ENCODE results near the gene ATAD3B. TPM values are rescaled to one million over a fixed set of nuclear protein-coding genes. Genes with fewer than 3 reads are reported as not detected.
"Not testable (repeated sequence)": the region's sequence is repeated elsewhere in the genome, so short reads cannot be mapped to it uniquely, and the experiment has no call there.

The ATAD3B gene
- polyA plus RNA-seq, 3 donors: 2.3 to 23.3 (median 2.3) TPM

DNA sequence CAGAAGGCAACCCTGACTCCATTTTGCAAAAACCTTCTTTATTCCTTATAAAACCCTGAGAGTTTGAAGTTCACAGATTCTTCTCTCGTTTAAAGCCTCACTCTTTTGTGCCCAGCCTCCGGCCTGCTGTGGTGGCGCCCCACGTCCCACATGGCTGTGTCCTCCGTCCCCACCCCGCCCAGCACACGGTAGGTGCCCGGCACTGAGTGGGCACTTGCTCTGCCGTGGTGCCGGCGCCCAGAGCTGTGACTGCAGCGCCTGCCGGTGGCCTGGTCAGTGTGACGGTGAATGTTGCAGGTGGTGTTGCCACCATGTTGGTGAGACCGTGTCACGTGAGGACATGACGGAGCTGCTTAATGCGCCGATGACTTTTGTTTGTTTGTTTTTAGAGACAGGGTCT lies 49.8 kb downstream of the ATAD3B start:
- Histone ChIP-seq H3K27ac (ENCODE audit: low read depth in 1 of 2, low read length in 2 of 2) (no peak overlapping the region), H3K27me3 (ENCODE audit: control insufficient read depth in 2 of 2, insufficient read depth in 2 of 2, low read length in 2 of 2) (no peaks in the 10 kb centered on the region), H3K79me2 (ENCODE audit: insufficient read depth, low read length) (no peaks in the 10 kb centered on the region), H3K9me3 (replicated peaks in 1 of 2; ENCODE audit: control insufficient read depth in 1 of 2, insufficient read depth in 1 of 2, low read length in 2 of 2) (no peaks in the 10 kb centered on the region), H3K9ac (ENCODE audit: insufficient read depth, low read length, poor library complexity, severe bottlenecking) (no peak overlapping the region), H3K4me1 (ENCODE audit: control insufficient read depth in 1 of 2, insufficient read depth in 2 of 2, low read length in 2 of 2) (no peaks in the 10 kb centered on the region), H3K4me2 (replicated peaks; ENCODE audit: extremely low read depth, low read length, poor library complexity, severe bottlenecking) (no peak overlapping the region), H4K20me1 (ENCODE audit: insufficient read depth, low read length) (no peaks in the 10 kb centered on the region), H3K36me3 (replicated peaks in 1 of 2; ENCODE audit: control insufficient read depth in 1 of 2, insufficient read depth in 2 of 2, low read length in 2 of 2) (peaks cover 22 to 37% of the 10 kb centered on the region in 2 donors), H2AFZ (ENCODE audit: insufficient read depth, low read depth, low read length, poor library complexity, severe bottlenecking) (no peak overlapping the region), H3K4me3 (replicated peaks in 1 of 3; ENCODE audit: low read depth in 2 of 3, low read length in 3 of 3) (no peak overlapping the region)
- intact Hi-C loops (cut with micrococcal nuclease): no loop called here
- no peak overlapping the region for H3K27ac Mint-ChIP-seq
- no peak for DNase-seq
- peaks cover 27 to 74% of the 10 kb centered on the region in 2 donors for H3K36me3 Mint-ChIP-seq
- TF ChIP-seq, protein P1, sequence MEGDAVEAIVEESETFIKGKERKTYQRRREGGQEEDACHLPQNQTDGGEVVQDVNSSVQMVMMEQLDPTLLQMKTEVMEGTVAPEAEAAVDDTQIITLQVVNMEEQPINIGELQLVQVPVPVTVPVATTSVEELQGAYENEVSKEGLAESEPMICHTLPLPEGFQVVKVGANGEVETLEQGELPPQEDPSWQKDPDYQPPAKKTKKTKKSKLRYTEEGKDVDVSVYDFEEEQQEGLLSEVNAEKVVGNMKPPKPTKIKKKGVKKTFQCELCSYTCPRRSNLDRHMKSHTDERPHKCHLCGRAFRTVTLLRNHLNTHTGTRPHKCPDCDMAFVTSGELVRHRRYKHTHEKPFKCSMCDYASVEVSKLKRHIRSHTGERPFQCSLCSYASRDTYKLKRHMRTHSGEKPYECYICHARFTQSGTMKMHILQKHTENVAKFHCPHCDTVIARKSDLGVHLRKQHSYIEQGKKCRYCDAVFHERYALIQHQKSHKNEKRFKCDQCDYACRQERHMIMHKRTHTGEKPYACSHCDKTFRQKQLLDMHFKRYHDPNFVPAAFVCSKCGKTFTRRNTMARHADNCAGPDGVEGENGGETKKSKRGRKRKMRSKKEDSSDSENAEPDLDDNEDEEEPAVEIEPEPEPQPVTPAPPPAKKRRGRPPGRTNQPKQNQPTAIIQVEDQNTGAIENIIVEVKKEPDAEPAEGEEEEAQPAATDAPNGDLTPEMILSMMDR (IDR thresholded peaks at IDR 0.05): no peak
- H3K9me3 Mint-ChIP-seq: no peaks in the 10 kb centered on the region
- WGBS (ENCODE audit: insufficient coverage): 94% methylated on average over 15 of the region's 19 CpGs
- no peak overlapping the region for H3K4me3 Mint-ChIP-seq
- H3K27me3 Mint-ChIP-seq (ENCODE audit: low read depth in 3 of 3): no peaks in the 10 kb centered on the region
- H3K4me1 Mint-ChIP-seq: no peaks in the 10 kb centered on the region

DNA sequence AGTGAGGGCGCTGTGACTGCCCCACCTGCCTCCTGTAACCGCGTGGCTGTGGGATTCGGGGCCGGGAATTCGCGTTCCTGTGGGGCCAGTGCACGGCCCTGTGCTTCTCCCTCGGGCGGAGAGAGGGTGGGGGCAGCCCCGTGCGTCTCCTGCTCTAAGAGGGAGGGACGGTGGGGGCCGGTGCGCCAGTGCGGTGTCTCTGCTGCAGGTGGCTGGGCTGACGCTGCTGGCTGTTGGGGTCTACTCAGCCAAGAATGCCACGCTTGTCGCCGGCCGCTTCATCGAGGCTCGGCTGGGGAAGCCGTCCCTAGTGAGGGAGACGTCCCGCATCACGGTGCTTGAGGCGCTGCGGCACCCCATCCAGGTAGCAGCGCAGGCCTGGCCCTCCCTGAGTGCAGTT lies 51.0 kb downstream of the ATAD3B start:
- H3K4me3 Mint-ChIP-seq; H3K9me3 Mint-ChIP-seq; H3K9me3 ChIP-seq (replicated peaks in 1 of 2; ENCODE audit: control insufficient read depth in 1 of 2, insufficient read depth in 1 of 2, low read length in 2 of 2); H3K27ac ChIP-seq (ENCODE audit: low read depth in 1 of 2, low read length in 2 of 2); H3K9ac ChIP-seq (ENCODE audit: insufficient read depth, low read length, poor library complexity, severe bottlenecking); H4K20me1 ChIP-seq (ENCODE audit: insufficient read depth, low read length); H3K27me3 Mint-ChIP-seq (ENCODE audit: low read depth in 3 of 3); H3K79me2 ChIP-seq (ENCODE audit: insufficient read depth, low read length); H3K4me3 ChIP-seq (replicated peaks in 1 of 3; ENCODE audit: low read depth in 2 of 3, low read length in 3 of 3); DNase-seq; H3K27ac Mint-ChIP-seq; H3K4me1 ChIP-seq (ENCODE audit: control insufficient read depth in 1 of 2, insufficient read depth in 2 of 2, low read length in 2 of 2); H3K4me1 Mint-ChIP-seq; H3K4me2 ChIP-seq (replicated peaks; ENCODE audit: extremely low read depth, low read length, poor library complexity, severe bottlenecking); H3K27me3 ChIP-seq (ENCODE audit: control insufficient read depth in 2 of 2, insufficient read depth in 2 of 2, low read length in 2 of 2); H2AFZ ChIP-seq (ENCODE audit: insufficient read depth, low read depth, low read length, poor library complexity, severe bottlenecking); intact Hi-C loops (cut with micrococcal nuclease): not testable (repeated sequence)
- 94% methylated on average over 20 of the region's 30 CpGs for WGBS (ENCODE audit: insufficient coverage)
- peaks cover 22 to 38% of the 10 kb centered on the region in 2 donors for H3K36me3 ChIP-seq (replicated peaks in 1 of 2; ENCODE audit: control insufficient read depth in 1 of 2, insufficient read depth in 2 of 2, low read length in 2 of 2)
- H3K36me3 Mint-ChIP-seq: peaks cover 33 to 75% of the 10 kb centered on the region in 2 donors

DNA sequence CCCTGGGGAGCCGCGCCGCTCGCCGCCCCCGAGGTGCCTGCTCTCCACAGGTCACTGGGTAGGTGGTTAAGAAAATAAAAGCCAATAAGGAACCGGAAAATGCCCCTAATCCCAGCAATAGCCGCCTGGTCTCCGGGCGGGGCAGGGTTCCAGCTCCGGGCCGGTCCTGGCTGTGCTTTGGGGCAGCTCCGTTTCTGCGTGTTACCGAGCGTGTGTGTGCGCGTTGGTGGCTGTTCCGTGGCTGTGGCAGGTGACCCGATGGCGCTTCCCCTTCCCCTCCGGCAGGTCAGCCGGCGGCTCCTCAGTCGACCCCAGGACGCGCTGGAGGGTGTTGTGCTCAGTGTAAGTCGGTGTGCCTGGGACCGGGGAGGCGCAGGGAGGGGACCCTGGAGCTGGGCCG lies 51.7 kb downstream of the ATAD3B start:
- WGBS (ENCODE audit: insufficient coverage): 99% methylated on average over 12 of the region's 31 CpGs
- not testable (repeated sequence) for H3K27ac Mint-ChIP-seq

DNA sequence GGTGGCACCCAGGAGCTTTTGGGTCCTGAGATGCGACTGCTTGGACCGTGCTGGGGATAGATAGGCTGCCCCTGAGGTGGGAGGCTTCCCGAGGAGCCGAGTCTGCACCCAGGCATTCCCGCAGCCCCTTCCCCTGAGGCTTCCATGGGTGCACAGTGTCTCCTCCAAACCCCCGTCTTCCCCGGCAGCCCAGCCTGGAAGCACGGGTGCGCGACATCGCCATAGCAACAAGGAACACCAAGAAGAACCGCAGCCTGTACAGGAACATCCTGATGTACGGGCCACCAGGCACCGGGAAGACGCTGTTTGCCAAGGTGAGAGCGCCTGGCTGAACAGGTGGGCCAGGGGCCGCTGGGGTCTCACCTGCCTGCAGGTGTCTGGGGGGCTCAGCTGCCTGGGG lies 52.1 kb downstream of the ATAD3B start:
- H2AFZ ChIP-seq (ENCODE audit: insufficient read depth, low read depth, low read length, poor library complexity, severe bottlenecking); H3K9me3 ChIP-seq (replicated peaks in 1 of 2; ENCODE audit: control insufficient read depth in 1 of 2, insufficient read depth in 1 of 2, low read length in 2 of 2); intact Hi-C loops (cut with micrococcal nuclease); H3K4me1 ChIP-seq (ENCODE audit: control insufficient read depth in 1 of 2, insufficient read depth in 2 of 2, low read length in 2 of 2); H3K4me3 ChIP-seq (replicated peaks in 1 of 3; ENCODE audit: low read depth in 2 of 3, low read length in 3 of 3); DNase-seq; H3K4me1 Mint-ChIP-seq; H3K79me2 ChIP-seq (ENCODE audit: insufficient read depth, low read length); H3K4me2 ChIP-seq (replicated peaks; ENCODE audit: extremely low read depth, low read length, poor library complexity, severe bottlenecking); H4K20me1 ChIP-seq (ENCODE audit: insufficient read depth, low read length); H3K27ac ChIP-seq (ENCODE audit: low read depth in 1 of 2, low read length in 2 of 2); H3K27me3 ChIP-seq (ENCODE audit: control insufficient read depth in 2 of 2, insufficient read depth in 2 of 2, low read length in 2 of 2); H3K9me3 Mint-ChIP-seq; H3K27ac Mint-ChIP-seq; H3K9ac ChIP-seq (ENCODE audit: insufficient read depth, low read length, poor library complexity, severe bottlenecking); H3K27me3 Mint-ChIP-seq (ENCODE audit: low read depth in 3 of 3); H3K4me3 Mint-ChIP-seq: not testable (repeated sequence)
- peaks cover 23 to 37% of the 10 kb centered on the region in 2 donors for H3K36me3 ChIP-seq (replicated peaks in 1 of 2; ENCODE audit: control insufficient read depth in 1 of 2, insufficient read depth in 2 of 2, low read length in 2 of 2)
- peaks cover 27 to 75% of the 10 kb centered on the region in 2 donors for H3K36me3 Mint-ChIP-seq
- WGBS (ENCODE audit: insufficient coverage): 94% methylated on average over 12 of the region's 17 CpGs

More for the DNA sequence above, 51.7 kb downstream of the ATAD3B start:
- H3K79me2 ChIP-seq (ENCODE audit: insufficient read depth, low read length); H3K4me1 ChIP-seq (ENCODE audit: control insufficient read depth in 1 of 2, insufficient read depth in 2 of 2, low read length in 2 of 2); H3K27ac ChIP-seq (ENCODE audit: low read depth in 1 of 2, low read length in 2 of 2); H3K27me3 ChIP-seq (ENCODE audit: control insufficient read depth in 2 of 2, insufficient read depth in 2 of 2, low read length in 2 of 2); H3K4me3 Mint-ChIP-seq; H3K4me3 ChIP-seq (replicated peaks in 1 of 3; ENCODE audit: low read depth in 2 of 3, low read length in 3 of 3); DNase-seq; H3K9me3 ChIP-seq (replicated peaks in 1 of 2; ENCODE audit: control insufficient read depth in 1 of 2, insufficient read depth in 1 of 2, low read length in 2 of 2); H3K9me3 Mint-ChIP-seq; H3K4me2 ChIP-seq (replicated peaks; ENCODE audit: extremely low read depth, low read length, poor library complexity, severe bottlenecking); intact Hi-C loops (cut with micrococcal nuclease); H3K27me3 Mint-ChIP-seq (ENCODE audit: low read depth in 3 of 3); H3K4me1 Mint-ChIP-seq; H3K9ac ChIP-seq (ENCODE audit: insufficient read depth, low read length, poor library complexity, severe bottlenecking); H2AFZ ChIP-seq (ENCODE audit: insufficient read depth, low read depth, low read length, poor library complexity, severe bottlenecking); H4K20me1 ChIP-seq (ENCODE audit: insufficient read depth, low read length): not testable (repeated sequence)
- peaks cover 30 to 75% of the 10 kb centered on the region in 2 donors for H3K36me3 Mint-ChIP-seq
- peaks cover 21 to 37% of the 10 kb centered on the region in 2 donors for H3K36me3 ChIP-seq (replicated peaks in 1 of 2; ENCODE audit: control insufficient read depth in 1 of 2, insufficient read depth in 2 of 2, low read length in 2 of 2)

Measured in CD14-positive monocyte (primary cell).